CD4-positive, alpha-beta T cell treated with Interleukin-12 subunit alpha and Interleukin-12 subunit beta, for 1 hour (primary cell): ENCODE results near the gene TPM1.

Source experiments
- DNase-seq: peaks from one replicate; pipeline ENCODE4 v3.0.0-alpha.2; 2020

TPM1 gene

DNA sequence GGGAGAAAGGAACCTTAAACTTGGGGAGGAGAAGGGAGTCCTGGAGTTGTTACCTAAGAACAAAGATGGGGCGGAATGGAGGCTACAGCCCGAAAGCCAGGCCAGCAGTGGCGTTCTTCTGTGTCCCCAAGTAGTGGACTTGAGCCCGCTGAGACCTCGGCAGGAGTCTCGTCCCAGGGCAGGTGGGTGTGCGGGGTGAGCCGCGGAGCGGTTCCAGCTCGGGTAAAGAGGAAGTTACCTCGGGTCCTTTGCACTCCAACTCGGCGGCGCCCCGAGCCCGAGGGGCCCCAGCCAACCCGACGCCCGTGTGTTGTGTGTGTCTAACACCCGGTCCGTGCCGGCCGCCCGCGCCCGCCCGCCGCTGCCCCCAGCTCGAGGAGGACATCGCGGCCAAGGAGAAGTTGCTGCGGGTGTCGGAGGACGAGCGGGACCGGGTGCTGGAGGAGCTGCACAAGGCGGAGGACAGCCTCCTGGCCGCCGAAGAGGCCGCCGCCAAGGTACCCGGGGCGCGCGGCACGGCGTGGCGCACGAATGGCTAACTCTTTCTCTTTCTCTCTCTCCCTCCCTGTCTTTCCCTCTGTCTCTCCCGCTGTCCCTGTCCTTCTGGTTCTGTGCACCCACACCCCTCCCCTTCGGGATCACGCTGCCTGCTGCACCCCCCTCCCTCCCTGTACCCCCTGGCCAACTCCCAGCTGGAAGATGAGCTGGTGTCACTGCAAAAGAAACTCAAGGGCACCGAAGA lies 959 bp downstream of the TPM1 start:
- DNase-seq = no peak

DNA sequence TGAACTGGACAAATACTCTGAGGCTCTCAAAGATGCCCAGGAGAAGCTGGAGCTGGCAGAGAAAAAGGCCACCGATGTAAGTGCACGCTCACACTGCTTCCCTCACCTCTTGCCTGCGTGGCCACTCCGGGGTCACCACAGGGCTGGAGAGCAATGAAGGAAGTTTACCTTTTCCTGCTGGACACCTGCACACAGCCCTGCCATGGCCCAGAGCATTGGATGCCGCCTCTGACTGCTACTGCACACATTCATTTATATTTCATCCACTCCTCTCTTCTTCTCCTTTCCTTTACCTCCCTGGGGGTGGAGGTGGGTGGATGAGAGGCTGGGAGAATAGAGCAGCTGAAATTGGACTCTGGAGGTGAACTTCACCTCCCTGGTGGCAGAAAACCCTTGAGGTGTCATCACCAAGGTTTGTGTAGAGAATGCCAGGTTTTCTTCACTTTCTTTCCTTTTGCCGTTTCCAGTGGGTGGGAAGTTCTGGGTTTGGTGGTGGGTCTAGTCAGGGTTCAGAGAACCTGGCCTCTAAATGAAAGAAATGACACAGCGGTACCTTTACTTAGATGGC lies 1.6 kb downstream of the TPM1 start:
- no peak for DNase-seq

DNA sequence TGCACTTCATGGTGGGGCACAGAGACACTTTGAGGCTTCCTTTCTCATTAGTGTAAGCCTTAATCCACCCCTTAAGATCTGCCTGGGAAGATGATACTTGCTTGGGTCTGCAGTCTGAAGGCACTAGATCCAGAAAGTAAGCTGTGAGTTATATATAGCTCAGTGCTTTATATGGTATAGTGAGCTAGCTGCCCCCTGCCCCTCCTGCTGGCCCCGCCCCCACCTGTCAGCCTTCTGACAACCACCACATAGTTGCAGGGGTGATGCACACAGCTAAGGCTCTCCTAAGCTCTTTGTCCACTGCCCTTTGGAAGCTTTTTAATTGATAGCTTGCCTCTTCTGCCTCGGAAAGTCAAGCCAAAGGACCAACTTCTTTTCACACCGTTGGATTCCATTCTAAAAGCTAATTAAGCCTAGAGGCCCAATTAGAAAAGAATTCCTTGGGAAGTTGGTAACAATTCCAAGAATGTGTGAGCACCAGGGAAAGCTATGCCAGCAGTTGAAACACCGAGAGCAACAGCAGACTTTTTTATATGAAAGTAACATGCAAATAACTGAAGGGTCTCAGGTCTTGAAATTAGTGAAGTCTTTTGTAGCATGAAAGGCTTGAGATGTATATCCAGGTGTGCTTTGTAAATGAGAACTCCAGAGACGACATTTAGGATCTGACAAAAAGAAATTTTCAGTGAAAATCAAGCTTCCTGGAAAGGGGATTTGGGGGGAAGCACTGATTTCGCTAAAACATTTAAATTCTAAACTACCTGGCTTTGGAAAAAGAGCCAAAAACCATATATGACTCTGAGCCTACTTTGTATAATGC lies 2.3 kb downstream of the TPM1 start:
- no peak for DNase-seq

DNA sequence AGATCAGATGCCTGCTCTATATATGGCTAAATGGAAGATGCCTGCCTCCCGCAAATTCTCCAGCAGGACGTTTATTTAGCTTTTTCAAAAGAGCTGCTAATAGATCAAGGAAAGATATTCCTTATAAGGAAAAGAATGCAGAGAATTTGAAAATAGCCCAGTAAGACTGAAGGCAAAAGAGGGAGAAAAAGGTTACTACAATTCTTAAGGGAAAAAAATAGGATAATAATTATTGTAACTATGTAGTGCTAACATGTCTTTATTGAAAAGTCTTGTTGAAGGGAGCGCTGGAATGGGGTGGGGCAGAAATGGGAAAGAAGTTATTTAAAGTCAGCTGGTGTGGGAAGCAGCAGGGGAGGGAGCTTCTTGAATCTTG lies 2.9 kb downstream of the TPM1 start:
- no peak for DNase-seq

DNA sequence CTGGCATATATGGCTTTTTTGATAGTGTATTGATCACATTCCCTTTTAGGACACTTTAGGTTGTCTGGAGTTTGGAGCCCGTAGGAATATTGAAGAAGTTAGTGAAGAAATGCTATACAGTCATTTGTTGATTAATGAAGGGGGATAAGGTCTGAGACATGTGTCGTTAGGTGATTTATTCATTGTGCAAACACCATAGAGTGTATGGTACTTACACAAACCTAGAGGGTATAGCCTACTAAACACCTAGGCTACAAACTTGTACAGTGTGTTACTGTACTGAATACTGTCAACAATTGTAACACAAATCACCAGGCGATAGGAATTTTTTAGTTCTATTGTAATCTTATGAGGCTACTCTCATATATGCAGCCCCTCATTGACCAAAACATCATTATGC lies 3.3 kb downstream of the TPM1 start:
- no peak for DNase-seq

DNA sequence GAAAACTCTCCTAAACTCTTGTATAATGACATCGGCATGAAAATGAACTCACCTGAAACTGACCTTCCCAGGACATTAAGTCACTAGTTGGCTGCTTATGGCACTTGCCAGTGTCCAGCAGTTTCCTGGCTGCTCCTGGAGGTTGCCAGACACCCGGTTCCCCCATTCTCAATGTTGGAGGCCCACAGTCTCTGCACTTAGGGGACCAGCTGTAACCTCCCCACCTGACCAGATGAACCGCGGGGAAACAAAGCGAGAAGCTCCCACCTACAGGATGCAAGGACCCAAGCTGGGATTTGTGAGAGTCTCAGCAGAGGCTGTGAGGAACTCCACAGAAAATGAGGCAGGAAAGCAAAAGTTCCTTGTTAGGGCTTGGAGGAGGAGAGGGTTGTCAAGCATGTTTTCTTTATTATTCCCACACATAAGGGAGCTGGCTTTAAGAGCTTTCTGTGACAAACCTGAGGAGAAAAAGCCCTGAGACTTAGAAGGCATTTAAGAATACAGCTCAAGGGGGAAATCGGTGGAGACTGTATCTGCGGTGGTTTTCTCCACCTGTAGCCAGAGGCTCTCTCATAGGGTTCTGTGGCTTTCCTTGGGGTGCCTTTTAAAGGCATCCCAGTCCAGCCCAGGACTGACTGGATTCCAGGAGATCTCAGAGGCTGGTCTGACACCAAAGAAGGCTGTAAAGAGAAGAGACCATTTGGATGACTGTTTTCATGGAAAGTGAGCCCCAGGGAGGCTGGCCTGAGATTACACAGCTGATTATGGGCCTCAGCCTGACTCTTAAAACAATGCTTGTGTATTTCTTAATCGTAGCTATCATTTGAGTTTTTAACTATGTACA lies 4.6 kb downstream of the TPM1 start:
- DNase-seq = no peak

DNA sequence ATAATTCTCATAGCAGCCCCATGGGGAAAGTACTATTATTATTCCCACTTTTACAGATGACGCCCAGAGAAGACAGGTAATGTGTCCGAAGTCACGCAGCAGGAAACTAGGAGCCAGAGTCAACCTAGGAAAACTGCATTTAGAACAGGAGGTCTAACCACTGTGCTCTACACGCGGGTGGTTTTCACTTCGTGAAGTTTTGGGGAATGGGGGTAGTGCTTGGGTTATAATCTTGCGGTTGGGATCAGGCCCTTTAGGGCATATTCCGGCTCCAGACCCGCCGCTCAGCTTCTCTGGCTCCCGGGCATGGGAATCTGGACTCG lies 5.2 kb downstream of the TPM1 start:
- no peak for DNase-seq

DNA sequence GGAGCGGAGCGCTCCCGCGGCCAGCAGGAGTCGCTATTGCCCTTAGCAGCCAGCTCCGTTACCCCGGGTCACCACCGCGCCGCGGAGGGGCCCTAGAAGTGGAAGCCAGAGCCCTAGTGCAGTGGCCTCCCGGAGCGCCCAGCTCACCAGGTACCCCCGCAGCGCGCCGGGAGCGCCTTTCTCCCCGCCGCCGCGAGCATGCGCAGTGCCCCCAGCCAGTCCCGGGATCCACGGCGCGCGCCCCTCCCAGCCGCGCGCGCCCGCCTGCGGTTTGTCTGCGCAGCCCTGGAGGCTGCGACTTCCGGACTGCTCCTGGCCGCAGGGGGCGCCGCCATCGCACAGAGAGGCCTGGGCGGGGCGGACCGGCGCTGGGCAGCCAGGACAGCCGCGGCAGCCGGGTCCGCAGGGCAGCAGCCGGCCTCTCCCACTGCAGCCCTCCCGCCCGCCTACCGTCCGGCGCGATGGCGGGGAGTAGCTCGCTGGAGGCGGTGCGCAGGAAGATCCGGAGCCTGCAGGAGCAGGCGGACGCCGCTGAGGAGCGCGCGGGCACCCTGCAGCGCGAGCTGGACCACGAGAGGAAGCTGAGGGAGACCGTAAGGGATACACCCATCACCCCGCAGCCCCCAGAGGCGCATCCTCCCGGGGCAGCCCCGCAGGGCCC lies 5.7 kb downstream of the TPM1 start:
- peak; percentile 86 for DNase-seq

DNA sequence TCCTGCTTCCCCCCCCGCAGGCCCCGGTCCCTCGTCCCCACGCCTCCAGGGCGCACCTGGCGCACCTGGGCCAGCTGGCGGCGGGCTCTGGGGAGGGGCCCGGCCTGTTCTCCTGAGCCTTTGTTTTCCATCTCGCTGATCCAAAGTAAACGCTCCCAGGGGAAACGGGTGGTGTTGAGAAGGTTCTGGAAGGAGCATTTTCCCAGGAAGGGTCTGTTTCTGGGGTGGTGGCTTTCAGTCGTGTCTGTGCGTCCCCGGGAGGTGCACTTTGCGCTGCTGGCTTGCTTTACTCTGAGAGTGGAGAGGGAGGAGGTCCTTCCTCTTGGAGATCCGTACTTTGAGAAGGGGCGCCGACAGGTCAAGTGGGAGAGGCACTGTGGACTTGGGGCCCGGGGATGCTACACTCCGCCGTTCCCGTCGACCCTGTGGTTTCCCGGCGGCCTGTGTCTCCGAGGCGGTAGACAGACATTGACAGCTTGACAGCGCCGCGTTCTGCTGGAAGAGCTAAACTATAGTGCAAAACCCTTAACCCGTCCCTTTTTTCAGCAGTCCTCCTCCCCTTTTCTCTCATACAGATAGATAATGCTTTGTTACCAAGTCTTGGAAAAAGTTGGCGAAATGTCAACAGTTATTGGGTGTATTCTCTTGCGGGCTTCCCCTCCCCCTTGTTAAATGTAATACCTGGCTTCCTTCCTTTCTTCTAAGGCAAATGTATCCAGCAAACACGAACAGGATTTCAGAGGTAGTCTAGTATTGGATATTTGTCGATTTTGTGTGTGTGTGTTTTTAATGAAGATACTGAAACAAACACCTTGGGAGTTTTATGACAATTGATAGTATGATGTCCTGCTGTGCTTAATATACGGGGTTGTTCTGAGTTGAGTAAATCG lies 6.5 kb downstream of the TPM1 start:
- DNase-seq = peak; percentile 30

DNA sequence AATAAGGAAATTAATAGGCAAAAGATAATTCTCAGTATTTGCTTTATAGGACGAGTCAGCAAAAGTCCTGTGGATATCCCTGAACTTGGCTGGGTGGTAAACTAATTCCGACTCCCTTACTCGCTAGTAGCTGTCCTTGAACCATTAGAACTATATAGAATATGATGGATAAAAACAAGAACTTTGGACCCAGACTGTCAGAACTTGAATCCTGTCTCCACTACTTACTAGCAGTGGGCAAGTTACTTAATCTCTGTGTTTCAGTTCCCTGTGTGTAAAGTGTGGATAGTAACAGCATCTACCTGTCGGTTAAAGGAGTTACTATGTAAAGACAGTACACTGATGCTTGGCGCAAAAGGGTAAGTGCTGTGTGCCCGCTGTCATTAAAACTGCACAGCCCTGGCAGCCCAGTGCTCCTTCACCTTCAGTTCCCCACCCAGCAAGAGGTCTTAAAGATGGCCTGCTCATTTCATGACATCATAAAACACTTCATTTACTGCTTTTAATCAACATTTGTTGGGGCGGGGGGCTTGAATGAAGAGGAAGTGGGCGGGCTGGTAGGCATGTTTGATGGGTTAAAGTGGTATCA lies 7.3 kb downstream of the TPM1 start:
- no peak for DNase-seq

DNA sequence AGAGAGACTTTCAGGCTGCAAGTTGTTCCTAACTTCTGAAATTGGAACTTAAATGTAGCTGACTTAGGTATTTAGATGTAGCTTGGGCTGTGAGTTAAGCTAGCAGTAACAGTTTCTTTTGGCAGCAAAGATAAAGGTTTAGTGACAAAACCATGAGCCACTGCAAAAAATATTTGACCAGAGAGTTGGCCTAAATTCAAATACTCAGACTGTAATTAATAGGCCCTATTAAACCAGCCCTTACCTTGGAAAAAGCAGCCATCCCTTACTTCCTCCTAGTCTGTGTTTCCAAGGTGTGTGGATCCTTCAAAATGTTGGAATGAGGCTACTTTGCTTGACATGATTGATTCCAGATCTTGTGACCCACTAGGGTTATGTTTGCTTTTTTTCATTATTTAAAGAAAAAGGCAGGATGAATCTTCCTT lies 8.2 kb downstream of the TPM1 start:
- no peak for DNase-seq

DNA sequence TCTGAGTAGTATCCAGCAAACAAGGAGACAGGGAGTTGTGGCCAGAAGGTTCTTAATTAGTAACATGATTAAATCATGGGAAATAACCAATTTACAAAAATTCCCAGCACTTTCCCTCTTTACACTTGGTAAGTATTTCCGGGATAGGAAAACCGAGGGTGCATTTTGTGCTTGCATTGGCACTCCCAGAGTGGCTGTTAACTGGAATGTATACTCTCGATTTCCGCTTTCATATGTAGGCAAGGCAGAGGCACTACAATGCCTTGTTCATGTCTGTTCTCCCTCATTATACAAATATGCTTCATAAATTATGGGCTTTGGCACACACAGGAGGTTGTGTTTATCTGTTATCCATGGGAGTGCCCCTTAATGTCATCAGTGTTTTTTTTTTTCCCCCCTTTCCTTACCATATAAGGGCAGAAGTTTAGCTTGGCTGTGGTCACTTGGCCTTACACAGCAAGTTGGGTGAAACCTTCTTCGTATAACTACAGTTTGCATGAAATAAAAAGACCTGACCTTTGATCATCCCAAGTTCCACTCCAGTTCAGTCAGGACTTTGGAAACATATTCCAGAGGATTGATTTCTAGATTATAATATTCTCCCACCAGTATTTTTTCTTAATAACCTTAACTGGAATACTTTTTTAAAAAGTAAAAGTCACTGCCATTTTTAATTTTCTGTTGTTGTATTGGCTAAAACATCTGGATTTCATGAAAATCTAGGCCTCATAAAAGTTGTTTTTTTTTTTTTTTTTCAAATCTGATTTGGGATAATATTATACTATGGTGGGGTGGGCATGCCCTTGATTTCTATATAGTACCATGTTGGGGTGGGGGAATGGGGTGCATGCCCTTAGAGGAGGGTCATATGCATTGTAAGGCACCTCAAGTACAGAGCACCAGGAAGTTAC lies 8.9 kb downstream of the TPM1 start:
- DNase-seq = no peak

DNA sequence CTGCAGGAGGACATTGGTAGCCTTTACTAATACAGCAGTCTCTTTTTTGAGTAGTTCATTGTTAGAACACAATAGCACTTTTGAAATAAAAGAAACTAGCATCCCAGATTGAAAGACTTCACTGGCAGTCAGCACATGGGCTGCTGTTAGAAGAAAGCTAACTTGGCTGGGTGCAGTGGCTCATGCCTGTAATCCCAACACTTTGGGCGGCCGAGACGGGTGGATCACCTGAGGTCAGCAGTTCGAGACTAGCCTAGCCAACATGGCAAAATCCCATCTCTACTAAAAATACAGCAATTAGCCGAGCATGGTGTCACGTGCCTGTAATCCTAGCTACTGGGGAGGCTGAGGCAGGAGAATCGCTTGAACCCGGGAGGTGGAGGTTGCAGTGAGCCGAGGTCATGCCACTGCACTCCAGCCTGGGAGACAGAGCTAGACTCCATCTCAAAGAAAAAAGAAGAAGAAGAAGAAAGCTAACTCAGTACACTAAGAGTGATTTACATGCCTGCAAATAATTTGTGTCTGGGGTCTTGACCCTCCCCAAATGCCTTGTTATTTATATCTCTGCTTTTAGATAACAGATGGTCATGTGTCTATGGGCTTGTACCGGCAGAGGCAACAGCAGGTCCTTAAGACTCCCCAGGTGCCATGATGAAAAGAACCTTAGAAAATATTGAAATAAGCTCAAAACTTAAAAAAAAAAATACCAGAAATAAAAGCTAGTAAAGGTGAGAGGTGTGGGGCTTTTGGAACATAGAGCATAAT lies 9.7 kb downstream of the TPM1 start:
- DNase-seq = no peak

DNA sequence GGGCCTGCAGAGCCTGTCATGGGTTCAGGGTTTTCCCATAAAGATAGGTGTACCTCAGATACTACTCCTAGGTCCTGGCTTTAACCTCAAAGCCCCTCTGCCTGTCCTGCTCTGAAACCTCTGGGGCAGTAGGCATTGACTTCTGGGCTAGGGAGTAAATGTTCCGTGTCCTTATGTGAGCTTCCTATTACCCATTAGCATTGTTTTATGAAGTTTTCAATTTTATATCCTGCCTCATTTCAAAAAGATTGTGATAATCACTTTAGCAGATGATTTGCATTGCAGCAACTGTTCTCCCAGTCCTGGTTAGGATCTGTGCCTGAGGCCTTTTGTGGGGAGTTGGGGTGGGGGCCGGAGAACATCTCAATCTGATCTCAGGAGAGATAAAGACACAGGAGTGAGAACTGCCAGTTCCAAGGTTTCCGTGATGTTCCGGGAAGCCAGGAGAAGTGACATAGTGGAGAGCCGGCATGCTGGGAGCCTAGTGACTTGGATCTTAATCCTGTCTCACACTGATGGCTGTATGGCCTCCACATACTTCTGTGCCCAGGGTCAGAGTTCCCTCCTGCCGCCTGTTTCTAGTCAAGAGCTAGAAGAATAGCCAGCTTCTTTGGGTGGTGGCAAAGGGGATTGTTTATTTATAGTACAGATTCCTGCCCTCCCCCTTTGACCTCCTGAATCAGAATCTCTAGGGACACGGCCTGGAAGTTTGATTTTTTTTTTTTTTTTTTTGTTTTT lies 10.6 kb downstream of the TPM1 start:
- DNase-seq = no peak

DNA sequence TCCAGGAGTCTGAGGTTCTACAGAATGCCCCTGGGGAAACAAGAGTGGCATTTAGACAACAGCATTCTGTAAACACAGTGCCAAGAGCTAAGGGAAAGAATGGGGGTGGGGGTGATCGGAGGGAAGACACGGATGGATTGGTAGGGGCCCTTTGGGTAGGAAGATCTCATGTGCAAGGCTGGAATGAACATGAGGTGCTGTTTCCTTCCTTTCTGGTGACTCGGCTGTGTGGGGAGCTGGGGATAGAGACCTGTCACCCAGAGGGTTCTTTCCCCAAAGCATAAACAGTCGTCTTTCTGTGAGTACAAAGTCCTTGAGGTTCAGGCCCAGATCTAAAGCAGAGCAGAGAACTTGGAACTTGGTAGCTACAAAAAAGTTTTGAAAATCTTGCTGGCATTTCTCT lies 11.7 kb downstream of the TPM1 start:
- no peak for DNase-seq

DNA sequence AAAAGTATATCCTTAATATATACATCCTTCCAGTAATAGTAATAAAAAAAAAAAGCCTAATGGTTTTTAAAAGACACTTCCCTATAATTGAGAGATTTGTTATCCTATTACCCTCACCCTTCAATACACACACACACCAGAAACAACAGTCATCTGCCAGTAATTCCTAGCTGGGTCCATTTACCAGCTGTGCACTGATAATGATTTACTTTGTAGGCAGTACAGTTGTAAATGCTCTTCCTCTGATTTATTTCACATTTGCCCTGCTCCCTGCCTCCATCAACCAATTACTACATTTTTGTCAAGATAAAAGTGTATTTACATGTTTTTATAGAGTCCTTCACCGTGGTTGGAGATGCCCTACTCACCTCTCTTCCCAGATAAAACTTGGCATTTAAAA lies 12.4 kb downstream of the TPM1 start:
- DNase-seq = no peak

DNA sequence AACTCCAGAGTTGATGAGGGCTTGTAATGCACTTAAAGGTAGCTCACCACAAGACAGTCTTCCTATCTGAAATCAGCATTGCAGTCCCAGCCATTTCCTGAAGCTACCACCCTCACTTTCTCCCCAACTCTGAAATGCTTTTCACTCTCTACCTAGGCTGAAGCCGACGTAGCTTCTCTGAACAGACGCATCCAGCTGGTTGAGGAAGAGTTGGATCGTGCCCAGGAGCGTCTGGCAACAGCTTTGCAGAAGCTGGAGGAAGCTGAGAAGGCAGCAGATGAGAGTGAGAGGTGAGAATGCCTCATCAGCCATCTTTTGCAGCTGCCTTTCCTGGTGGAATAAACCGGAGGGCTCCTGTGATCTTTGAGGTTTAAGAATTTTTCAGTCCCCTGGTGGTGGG lies 14.3 kb downstream of the TPM1 start:
- DNase-seq = no peak

DNA sequence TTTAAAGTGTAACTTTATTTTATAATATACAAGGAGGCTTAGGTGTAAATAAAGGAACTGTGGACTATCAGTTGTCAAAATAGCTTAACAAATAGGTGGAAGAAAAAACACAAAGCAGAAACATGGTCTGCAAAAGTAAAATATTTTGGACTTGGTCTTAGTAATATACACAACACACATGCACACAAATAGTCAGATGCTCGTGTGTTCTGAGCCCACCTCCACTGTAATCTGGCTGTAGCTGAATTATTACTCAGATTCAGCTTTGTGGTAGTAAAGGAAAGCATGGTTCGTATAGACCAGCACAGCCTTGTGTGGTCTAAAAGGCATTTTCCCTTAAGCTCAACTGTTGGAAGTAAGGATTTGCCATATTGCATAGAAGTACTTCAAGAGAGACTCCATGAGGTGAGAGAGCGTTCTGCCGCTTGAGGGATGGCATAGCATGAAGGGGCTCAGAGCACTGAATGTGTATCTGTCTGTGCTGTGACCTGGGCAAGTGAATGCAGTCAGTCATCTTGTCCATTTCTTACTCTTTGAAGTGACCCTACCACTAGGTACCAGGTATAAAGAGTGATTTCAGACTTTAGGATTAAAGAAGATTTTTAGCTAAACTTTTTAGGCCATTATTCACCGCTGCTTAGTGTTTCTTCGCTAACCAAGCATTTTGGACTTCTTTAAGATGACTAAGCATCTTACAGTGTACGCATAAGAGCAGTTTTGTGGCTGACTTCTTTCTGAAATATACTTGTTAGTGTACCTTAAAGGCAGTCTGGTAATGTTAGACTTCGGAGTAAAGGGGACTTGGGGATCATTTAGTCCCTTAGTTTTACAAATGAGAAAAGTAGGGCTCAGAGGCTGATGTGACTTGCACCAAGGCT lies 15.2 kb downstream of the TPM1 start:
- no peak for DNase-seq
